ENCODE data around the gene COL8A1.

DNA sequence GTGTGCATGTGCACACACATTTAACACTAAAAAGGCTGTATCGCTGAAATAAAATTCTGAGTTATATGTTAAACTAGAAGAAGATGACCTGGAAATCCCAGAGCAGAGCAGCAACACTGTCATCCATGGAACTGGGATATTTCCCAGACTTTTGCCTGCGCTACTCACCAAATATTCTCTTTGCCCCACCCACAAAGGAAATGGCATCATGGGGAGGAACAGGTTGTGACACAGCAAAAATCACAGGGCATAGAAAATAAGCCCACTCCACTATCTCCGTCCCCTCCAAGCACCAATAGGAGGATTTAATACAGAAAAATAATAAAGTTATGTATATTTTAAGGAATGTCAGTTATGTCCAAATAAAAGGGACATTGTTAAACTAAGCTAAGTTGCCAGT, 71.7 kb downstream of the COL8A1 start:
- no peak for TF ChIP-seq POLR2A (IDR thresholded peaks at IDR 0.05; ENCODE audit: low read length)
- no peak for TF ChIP-seq GATA1 (IDR thresholded peaks at IDR 0.05; ENCODE audit: low read depth, low read length)
